Breast epithelium (tissue), 3 donors: ENCODE measurements around the gene SIT1.

ENCODE experiments used
- CTCF ChIP-seq, 3 donors: fragments of 450-650 bp; IDR thresholded peaks; one replicate each; pipeline ENCODE4 v1.5.1; 2016 to 2017; ENCODE audit warnings: antibody characterized with exemption in 3 of 3, mild to moderate bottlenecking in 3 of 3, moderate library complexity in 3 of 3
- POLR2AphosphoS5 ChIP-seq, 3 donors: sonication (generic); formaldehyde crosslinking; IDR thresholded peaks; one replicate each; pipeline ENCODE4 v1.6.1; 2017; ENCODE audit warnings: antibody characterized with exemption in 3 of 3

GRCh38 chr9:35605351-35606137 lies 45.2 kb downstream of the SIT1 start:
- TF ChIP-seq CTCF (IDR thresholded peaks at IDR 0.05) = no peak
- TF ChIP-seq POLR2AphosphoS5 (IDR thresholded peaks at IDR 0.05) = no peak
